ENCODE data around the gene RND1. TPM values are rescaled to one million over a fixed set of nuclear protein-coding genes. Genes with fewer than 3 reads are reported as not detected.

RND1 gene
- total RNA-seq, 1 experiment from 2014 or later, result 2.0 TPM

DNA sequence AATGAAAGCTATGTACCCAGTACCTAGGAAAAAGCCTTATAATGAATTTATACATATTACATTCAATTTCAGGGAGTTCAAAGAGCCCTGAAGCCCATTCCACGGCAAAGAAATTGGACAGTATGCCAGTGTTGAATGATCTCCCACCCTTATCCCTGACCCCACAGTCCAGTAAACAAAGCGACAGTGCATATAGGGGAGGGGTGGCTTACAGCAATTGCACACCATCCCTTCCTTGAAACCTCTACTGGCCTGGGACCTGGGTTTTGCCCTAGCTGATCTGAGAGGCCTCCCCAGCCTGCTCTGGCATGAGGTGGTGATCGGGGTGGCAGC lies 17.3 kb upstream of the RND1 start:
- Histone ChIP-seq H3K4me1 (ENCODE audit: insufficient read depth, low read length, poor library complexity, severe bottlenecking) (no peaks in the 10 kb centered on the region), H3K27me3 (replicated peaks; ENCODE audit: insufficient read depth, low read depth, low read length, poor library complexity) (no peaks in the 10 kb centered on the region), H3K4me3 (ENCODE audit: low read depth, low read length, poor library complexity, severe bottlenecking) (no peak overlapping the region), H3K36me3 (ENCODE audit: insufficient read depth, low read length, poor library complexity, severe bottlenecking) (no peaks in the 10 kb centered on the region), H3K9me3 (ENCODE audit: low read depth, low read length, poor library complexity, severe bottlenecking) (no peaks in the 10 kb centered on the region), H3K27ac (ENCODE audit: low read depth, low read length, poor library complexity, severe bottlenecking) (no peak overlapping the region)
- TF ChIP-seq, protein P1, sequence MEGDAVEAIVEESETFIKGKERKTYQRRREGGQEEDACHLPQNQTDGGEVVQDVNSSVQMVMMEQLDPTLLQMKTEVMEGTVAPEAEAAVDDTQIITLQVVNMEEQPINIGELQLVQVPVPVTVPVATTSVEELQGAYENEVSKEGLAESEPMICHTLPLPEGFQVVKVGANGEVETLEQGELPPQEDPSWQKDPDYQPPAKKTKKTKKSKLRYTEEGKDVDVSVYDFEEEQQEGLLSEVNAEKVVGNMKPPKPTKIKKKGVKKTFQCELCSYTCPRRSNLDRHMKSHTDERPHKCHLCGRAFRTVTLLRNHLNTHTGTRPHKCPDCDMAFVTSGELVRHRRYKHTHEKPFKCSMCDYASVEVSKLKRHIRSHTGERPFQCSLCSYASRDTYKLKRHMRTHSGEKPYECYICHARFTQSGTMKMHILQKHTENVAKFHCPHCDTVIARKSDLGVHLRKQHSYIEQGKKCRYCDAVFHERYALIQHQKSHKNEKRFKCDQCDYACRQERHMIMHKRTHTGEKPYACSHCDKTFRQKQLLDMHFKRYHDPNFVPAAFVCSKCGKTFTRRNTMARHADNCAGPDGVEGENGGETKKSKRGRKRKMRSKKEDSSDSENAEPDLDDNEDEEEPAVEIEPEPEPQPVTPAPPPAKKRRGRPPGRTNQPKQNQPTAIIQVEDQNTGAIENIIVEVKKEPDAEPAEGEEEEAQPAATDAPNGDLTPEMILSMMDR (conservative IDR thresholded peaks at IDR 0.05; ENCODE audit: low read depth, low read length), result no peak
- TF ChIP-seq EZH2 (IDR thresholded peaks at IDR 0.05; ENCODE audit: borderline replicate concordance, low read depth, low read length, poor library complexity, severe bottlenecking), result no peak
- no peak for DNase-seq (ENCODE audit: low spot score)
- BruUV-seq (replicated peaks), result no TSS peak
- POLR2A ChIA-PET (ENCODE audit: low non-redundant PET), result no interaction called here
- intact Hi-C loops (cut with micrococcal nuclease; ENCODE audit: unreplicated experiment), result no loop called here
- CTCF ChIA-PET, result no interaction called here

DNA sequence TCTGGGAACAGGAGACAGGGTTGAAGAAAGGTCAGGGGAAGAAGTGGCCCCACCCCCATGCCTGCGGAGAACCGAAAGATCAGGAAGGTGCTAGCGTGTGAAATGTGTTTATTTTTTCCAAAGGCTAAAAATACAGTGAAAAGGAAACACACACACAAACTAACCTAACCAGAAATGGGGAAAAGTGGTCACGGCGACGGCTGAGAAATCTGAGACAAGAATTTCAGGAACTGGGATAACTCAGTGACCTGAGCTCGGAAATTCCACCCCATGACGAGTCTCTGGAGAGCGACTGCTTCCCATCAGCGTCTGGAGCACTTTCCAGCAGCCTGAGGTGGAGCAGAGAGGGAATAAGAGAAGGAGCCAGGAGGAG lies 16.6 kb upstream of the RND1 start:
- intact Hi-C loops (cut with micrococcal nuclease; ENCODE audit: unreplicated experiment), result no loop called here
- no peaks in the 10 kb centered on the region for H3K36me3 ChIP-seq (ENCODE audit: insufficient read depth, low read length, poor library complexity, severe bottlenecking)
- ChIA-PET POLR2A (ENCODE audit: low non-redundant PET) (no interaction called here), CTCF (no interaction called here)
- DNase-seq (ENCODE audit: low spot score), result no peak
- no TSS peak for BruUV-seq (replicated peaks)
- TF ChIP-seq, protein P1 (conservative IDR thresholded peaks at IDR 0.05; ENCODE audit: low read depth, low read length), result no peak
- TF ChIP-seq EZH2 (IDR thresholded peaks at IDR 0.05; ENCODE audit: borderline replicate concordance, low read depth, low read length, poor library complexity, severe bottlenecking), result no peak
- H3K27ac ChIP-seq (ENCODE audit: low read depth, low read length, poor library complexity, severe bottlenecking), result no peak overlapping the region
- H3K4me3 ChIP-seq (ENCODE audit: low read depth, low read length, poor library complexity, severe bottlenecking), result no peak overlapping the region
- H3K27me3 ChIP-seq (replicated peaks; ENCODE audit: insufficient read depth, low read depth, low read length, poor library complexity), result no peaks in the 10 kb centered on the region
- H3K9me3 ChIP-seq (ENCODE audit: low read depth, low read length, poor library complexity, severe bottlenecking), result no peaks in the 10 kb centered on the region
- no peaks in the 10 kb centered on the region for H3K4me1 ChIP-seq (ENCODE audit: insufficient read depth, low read length, poor library complexity, severe bottlenecking)

DNA sequence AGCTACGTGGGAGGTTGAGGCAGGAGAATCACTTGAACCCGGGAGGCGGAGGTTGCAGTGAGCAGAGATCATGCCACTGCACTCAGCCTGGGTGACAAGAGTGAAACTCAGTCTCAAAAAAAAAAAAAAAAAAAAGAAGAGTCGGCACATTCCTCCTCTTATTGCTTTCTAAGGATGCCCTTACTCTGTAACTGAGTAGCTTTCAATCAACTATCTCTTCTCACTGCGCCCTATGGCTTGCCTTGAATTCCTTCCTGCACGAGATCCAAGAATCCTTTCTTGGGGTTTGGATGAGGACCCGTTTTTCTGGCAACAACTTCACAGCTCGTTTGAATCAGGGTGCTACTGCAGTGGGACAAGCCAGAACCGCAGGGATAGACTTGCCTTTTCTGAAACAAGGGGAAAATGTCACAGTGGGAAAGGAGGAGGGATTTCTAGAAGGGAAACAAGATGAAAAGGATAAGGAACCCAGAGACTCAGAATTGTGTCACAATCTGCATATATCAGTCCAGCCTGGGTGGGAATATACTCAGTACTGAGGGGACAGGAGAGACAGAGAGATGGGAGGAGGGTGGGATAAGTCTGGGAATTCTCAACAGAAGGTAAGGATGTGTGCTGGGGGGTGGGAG lies 16.1 kb upstream of the RND1 start:
- CTCF ChIA-PET, result interaction anchor here (0.6 kb wide), 1 partner anchor 8 kb away, joined by 3 read pairs; no protein-coding TSS in a partner anchor
- Histone ChIP-seq H3K36me3 (ENCODE audit: insufficient read depth, low read length, poor library complexity, severe bottlenecking) (no peaks in the 10 kb centered on the region), H3K27ac (ENCODE audit: low read depth, low read length, poor library complexity, severe bottlenecking) (no peak overlapping the region), H3K9me3 (ENCODE audit: low read depth, low read length, poor library complexity, severe bottlenecking) (no peaks in the 10 kb centered on the region), H3K4me1 (ENCODE audit: insufficient read depth, low read length, poor library complexity, severe bottlenecking) (no peaks in the 10 kb centered on the region), H3K27me3 (replicated peaks; ENCODE audit: insufficient read depth, low read depth, low read length, poor library complexity) (no peaks in the 10 kb centered on the region), H3K4me3 (ENCODE audit: low read depth, low read length, poor library complexity, severe bottlenecking) (no peak overlapping the region)
- POLR2A ChIA-PET (ENCODE audit: low non-redundant PET), result no interaction called here
- intact Hi-C loops (cut with micrococcal nuclease; ENCODE audit: unreplicated experiment), result no loop called here
- TF ChIP-seq, protein P1 (conservative IDR thresholded peaks at IDR 0.05; ENCODE audit: low read depth, low read length), result no peak
- TF ChIP-seq EZH2 (IDR thresholded peaks at IDR 0.05; ENCODE audit: borderline replicate concordance, low read depth, low read length, poor library complexity, severe bottlenecking), result no peak
- no peak for DNase-seq (ENCODE audit: low spot score)
- BruUV-seq (replicated peaks), result no TSS peak

Data from A673 (cell line).